Trophoblast cell (in vitro differentiated cells and primary cell): Measurements from ENCODE around the gene CUEDC1.
"Not testable (repeated sequence)": the region's sequence is repeated elsewhere in the genome, so short reads cannot be mapped to it uniquely, and the experiment has no call there.

Experiments
- DNase-seq, 2 donors: peaks; one replicate each; pipeline ENCODE4 v3.0.0-alpha.2; 2016
- H2AFZ ChIP-seq: 2 replicates; pipeline ENCODE4 v1.6.1; 2013; ENCODE audit warnings: low read length, moderate library complexity, mild to moderate bottlenecking; ENCODE audit not compliant: insufficient read depth, poor library complexity
- H2AK5ac ChIP-seq: 2 replicates; pipeline ENCODE4 v1.6.1; 2013; ENCODE audit warnings: mild to moderate bottlenecking, low read length
- H2BK120ac ChIP-seq: 2 replicates; pipeline ENCODE4 v1.6.1; 2013; ENCODE audit warnings: low read length, mild to moderate bottlenecking, moderate library complexity; ENCODE audit not compliant: insufficient read depth, poor library complexity
- H2BK12ac ChIP-seq: 2 replicates; pipeline ENCODE4 v1.6.1; 2013; ENCODE audit warnings: mild to moderate bottlenecking, low read length, moderate library complexity
- H2BK5ac ChIP-seq: 2 replicates; pipeline ENCODE4 v1.6.1; 2013; ENCODE audit warnings: low read length, low read depth, moderate library complexity, mild to moderate bottlenecking; ENCODE audit not compliant: poor library complexity
- H3K14ac ChIP-seq: 2 replicates; pipeline ENCODE4 v1.6.1; 2013; ENCODE audit warnings: mild to moderate bottlenecking, low read length
- H3K18ac ChIP-seq: 2 replicates; pipeline ENCODE4 v1.6.1; 2013; ENCODE audit warnings: mild to moderate bottlenecking, low read length
- H3K23ac ChIP-seq: 2 replicates; pipeline ENCODE4 v1.6.1; 2013; ENCODE audit warnings: low read length
- H3K27ac ChIP-seq: 2 replicates; pipeline ENCODE4 v1.5.1; 2013; ENCODE audit warnings: low read depth, mild to moderate bottlenecking, inconsistent platforms, low read length, moderate library complexity
- H3K27me3 ChIP-seq: 2 replicates; pipeline ENCODE4 v1.6.1; 2013; ENCODE audit warnings: inconsistent platforms, mild to moderate bottlenecking, low read length, moderate library complexity; ENCODE audit not compliant: insufficient read depth
- H3K36me3 ChIP-seq, 2 experiments: 1 replicate in 1 of 2; 2 replicates in 1 of 2; pipeline ENCODE4 v1.6.1; 2013; ENCODE audit warnings: low read length in 2 of 2, mild to moderate bottlenecking in 2 of 2, moderate library complexity in 1 of 2; ENCODE audit not compliant: insufficient read depth in 2 of 2, control insufficient read depth in 1 of 2
- H3K4ac ChIP-seq: 2 replicates; pipeline ENCODE4 v1.6.1; 2013; ENCODE audit warnings: low read depth, mild to moderate bottlenecking, low read length, moderate library complexity
- H3K4me1 ChIP-seq, 2 experiments: 1 replicate in 1 of 2; 2 replicates in 1 of 2; pipeline ENCODE4 v1.6.1; 2013; ENCODE audit warnings: low read length in 2 of 2, mild to moderate bottlenecking in 2 of 2, moderate library complexity in 1 of 2; ENCODE audit not compliant: insufficient read depth in 2 of 2, control insufficient read depth in 1 of 2
- H3K4me2 ChIP-seq: 2 replicates; pipeline ENCODE4 v1.6.1; 2013; ENCODE audit warnings: inconsistent platforms, mild to moderate bottlenecking, low read length, moderate library complexity
- H3K4me3 ChIP-seq: 2 replicates; pipeline ENCODE4 v1.5.1; 2013; ENCODE audit warnings: mild to moderate bottlenecking, low read depth, low read length, inconsistent platforms
- H3K79me1 ChIP-seq: one replicate; pipeline ENCODE4 v1.6.1; 2013; ENCODE audit warnings: low read length
- H3K79me2 ChIP-seq: 2 replicates; pipeline ENCODE4 v1.6.1; 2013; ENCODE audit warnings: low read length, mild to moderate bottlenecking; ENCODE audit not compliant: control insufficient read depth, insufficient read depth, poor library complexity
- H3K9ac ChIP-seq: 2 replicates; pipeline ENCODE4 v1.6.1; 2013; ENCODE audit warnings: mild to moderate bottlenecking, low read length
- H3K9me3 ChIP-seq: 2 replicates; pipeline ENCODE4 v1.6.1; 2013; ENCODE audit warnings: low read depth, mild to moderate bottlenecking, control low read depth, inconsistent platforms, low read length; ENCODE audit not compliant: insufficient read depth
- H4K12ac ChIP-seq: 2 replicates; pipeline ENCODE4 v1.6.1; 2013; ENCODE audit warnings: low read depth, mild to moderate bottlenecking, low read length, moderate library complexity
- H4K8ac ChIP-seq: 2 replicates; pipeline ENCODE4 v1.6.1; 2013; ENCODE audit warnings: low read depth, mild to moderate bottlenecking, low read length, moderate library complexity
- H4K91ac ChIP-seq: one replicate; pipeline ENCODE4 v1.6.1; 2013; ENCODE audit warnings: low read depth, mild to moderate bottlenecking, low read length, moderate library complexity
- WGBS: extraction: QIAGEN DNeasy Blood & Tissue Kit; methylation state at CpG from one replicate; pipeline ENCODE4 v1.1.7; 2013; ENCODE audit warnings: missing lambda C conversion rate; ENCODE audit not compliant: insufficient read length, insufficient coverage; ENCODE audit errors: extremely low coverage; 5-methylcytosine and 5-hydroxymethylcytosine counted together

The CUEDC1 gene

DNA sequence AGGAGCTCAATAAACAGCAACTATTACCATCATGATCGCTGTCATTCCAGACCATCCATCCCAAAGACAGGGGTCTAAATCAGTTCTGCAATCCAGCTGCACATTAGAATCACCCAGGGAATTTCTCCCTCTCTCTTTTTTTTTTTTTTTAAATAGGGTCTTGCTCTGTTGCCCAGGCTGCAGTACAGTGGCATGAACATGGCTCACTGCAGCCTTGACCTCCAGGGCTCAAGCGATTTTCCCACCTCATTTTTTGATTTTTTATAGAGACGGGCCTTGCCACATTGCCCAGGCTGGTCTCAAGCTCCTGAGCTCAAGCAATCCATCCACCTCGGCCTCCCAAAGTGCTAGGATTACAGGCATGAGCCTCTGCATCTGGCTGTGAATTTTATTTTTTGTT lies 32.5 kb downstream of the CUEDC1 start:
- no CpG with 5 or more reads among the region's 4 CpGs for WGBS
- not testable (repeated sequence) for DNase-seq, H2BK120ac ChIP-seq, H3K9me3 ChIP-seq, H2AFZ ChIP-seq, H3K18ac ChIP-seq, H4K12ac ChIP-seq, H3K4me3 ChIP-seq, H3K79me2 ChIP-seq, H2BK5ac ChIP-seq, H4K91ac ChIP-seq, H3K23ac ChIP-seq, H2BK12ac ChIP-seq, H3K79me1 ChIP-seq, H3K27me3 ChIP-seq, H2AK5ac ChIP-seq, H3K14ac ChIP-seq, H4K8ac ChIP-seq, H3K9ac ChIP-seq, H3K4ac ChIP-seq, H3K27ac ChIP-seq, H3K36me3 ChIP-seq, H3K4me2 ChIP-seq
- H3K4me1 ChIP-seq: peaks cover 13 to 25% of the 10 kb centered on the region in 2 experiments

GRCh38 chr17:57920916-57921703 lies 34.1 kb downstream of the CUEDC1 start:
- Histone ChIP-seq H2BK120ac (no peak overlapping the region), H2AFZ (no peak overlapping the region), H4K12ac (no peak overlapping the region), H3K9me3 (no peaks in the 10 kb centered on the region), H2BK5ac (no peak overlapping the region), H3K14ac (no peak overlapping the region), H3K18ac (no peak overlapping the region), H3K9ac (no peak overlapping the region), H3K4me3 (no peak overlapping the region), H4K91ac (peak overlapping the region; percentile 28), H3K4me1 (peaks cover 20 to 28% of the 10 kb centered on the region in 2 experiments), H2BK12ac (no peak overlapping the region), H3K27ac (no peak overlapping the region), H3K4ac (no peak overlapping the region), H3K23ac (no peak overlapping the region), H3K4me2 (no peak overlapping the region), H3K36me3 (no peaks in the 10 kb centered on the region), H4K8ac (no peak overlapping the region), H2AK5ac (peak overlapping the region; percentile 49), H3K27me3 (no peaks in the 10 kb centered on the region), H3K79me1 (no peaks in the 10 kb centered on the region), H3K79me2 (no peaks in the 10 kb centered on the region)
- WGBS: no CpG with 5 or more reads among the region's 13 CpGs
- DNase-seq: no peak

- Histone ChIP-seq H3K18ac (no peak overlapping the region), H4K12ac (no peak overlapping the region), H3K36me3 (no peaks in the 10 kb centered on the region), H3K4me1 (peaks cover 16 to 28% of the 10 kb centered on the region in 2 experiments), H3K9ac (no peak overlapping the region), H3K4me3 (no peak overlapping the region), H4K91ac (no peak overlapping the region), H2BK120ac (no peak overlapping the region), H3K27me3 (no peaks in the 10 kb centered on the region), H3K4me2 (no peak overlapping the region), H3K79me1 (no peaks in the 10 kb centered on the region), H2AFZ (no peak overlapping the region), H3K79me2 (no peaks in the 10 kb centered on the region), H2BK12ac (no peak overlapping the region), H3K14ac (no peak overlapping the region), H3K4ac (no peak overlapping the region), H2BK5ac (no peak overlapping the region), H4K8ac (no peak overlapping the region), H3K27ac (no peak overlapping the region), H3K23ac (no peak overlapping the region), H3K9me3 (no peaks in the 10 kb centered on the region), H2AK5ac (no peak overlapping the region)
- DNase-seq: no peak
- no CpG with 5 or more reads among the region's 5 CpGs for WGBS
Observed at GRCh38 chr17:57919918-57920317, 35.3 kb downstream of the CUEDC1 start.

DNA sequence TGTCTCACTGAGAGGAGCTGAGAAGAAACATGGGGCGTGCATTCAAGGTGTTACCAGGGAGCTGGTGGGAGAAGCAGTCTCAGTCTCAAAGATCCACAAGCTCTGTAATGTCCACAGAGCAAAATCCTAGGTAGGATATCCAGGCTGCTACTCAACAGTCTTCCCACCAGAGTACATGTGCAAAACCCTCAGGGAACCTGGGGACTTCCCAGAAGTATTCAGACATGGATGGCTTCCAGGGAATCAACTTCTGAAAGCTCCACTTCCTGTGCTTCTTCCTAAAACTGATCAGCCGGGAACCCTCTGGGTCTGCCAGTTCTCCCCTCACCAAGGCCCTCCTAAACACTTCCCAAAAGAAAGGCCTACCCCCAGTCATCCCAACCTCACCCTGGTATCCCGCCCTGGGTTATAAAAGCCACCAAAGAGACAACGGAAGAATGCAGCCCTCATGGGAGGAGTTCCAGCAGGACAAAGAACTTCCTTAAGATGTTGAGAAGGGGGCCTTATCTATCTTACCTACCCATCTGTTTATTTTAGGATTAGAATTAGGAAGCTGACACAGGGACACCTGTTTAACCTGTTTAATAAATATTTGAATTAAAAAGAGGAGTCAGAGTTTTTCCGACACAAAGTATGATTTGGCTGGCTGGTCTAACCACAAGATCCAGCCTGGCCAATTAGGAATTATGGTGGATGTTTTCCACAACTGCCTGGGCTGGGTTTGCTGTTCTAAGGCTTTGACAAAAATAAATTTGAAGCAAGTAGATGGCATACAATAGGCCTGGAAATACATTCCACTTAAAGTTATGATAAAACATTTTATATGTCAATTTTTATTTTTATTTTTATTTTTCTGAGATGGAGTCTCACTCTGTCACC lies 37.0 kb downstream of the CUEDC1 start:
- H2AFZ ChIP-seq: no peak overlapping the region
- H3K9me3 ChIP-seq: no peaks in the 10 kb centered on the region
- H3K9ac ChIP-seq: no peak overlapping the region
- WGBS: no CpG with 5 or more reads among the region's 5 CpGs
- H3K36me3 ChIP-seq: no peaks in the 10 kb centered on the region
- no peak overlapping the region for H4K12ac ChIP-seq
- H3K4ac ChIP-seq: no peak overlapping the region
- no peak overlapping the region for H3K14ac ChIP-seq
- no peak overlapping the region for H4K91ac ChIP-seq
- no peak overlapping the region for H2AK5ac ChIP-seq
- no peaks in the 10 kb centered on the region for H3K27me3 ChIP-seq
- H2BK5ac ChIP-seq: no peak overlapping the region
- no peak for DNase-seq
- no peak overlapping the region for H2BK120ac ChIP-seq
- no peak overlapping the region for H4K8ac ChIP-seq
- no peak overlapping the region for H3K23ac ChIP-seq
- H3K18ac ChIP-seq: no peak overlapping the region
- H2BK12ac ChIP-seq: no peak overlapping the region
- H3K27ac ChIP-seq: no peak overlapping the region
- H3K79me1 ChIP-seq: no peaks in the 10 kb centered on the region
- peaks cover 16 to 27% of the 10 kb centered on the region in 2 experiments for H3K4me1 ChIP-seq
- no peak overlapping the region for H3K4me3 ChIP-seq
- no peak overlapping the region for H3K4me2 ChIP-seq
- H3K79me2 ChIP-seq: no peaks in the 10 kb centered on the region
